Measurements from ENCODE around the gene JTB. TPM values are rescaled to one million over a fixed set of nuclear protein-coding genes. Genes with fewer than 3 reads are reported as not detected.

Gene JTB
- total and polyA plus RNA-seq, 2 experiments from 2014 or later, result 213 to 217 TPM

DNA sequence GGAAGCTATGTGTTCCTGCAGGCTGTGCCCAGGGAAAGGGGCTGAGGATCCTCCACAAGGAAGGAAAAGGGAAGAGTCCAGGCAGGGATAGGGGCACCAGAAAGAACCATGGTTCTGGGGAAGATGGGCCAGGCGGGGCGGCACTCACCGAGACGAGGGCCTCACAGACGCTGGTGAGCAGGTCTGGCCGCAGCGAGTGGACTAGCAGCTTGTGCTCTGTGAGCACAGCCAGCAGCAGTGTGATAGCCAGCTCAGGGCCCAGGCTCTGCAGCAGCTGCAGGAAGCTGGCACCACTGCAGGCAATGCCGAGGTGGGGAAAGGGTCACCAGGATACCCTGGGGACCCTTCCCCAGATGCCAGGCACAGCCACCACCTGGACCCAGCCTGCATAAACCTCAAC is 36.7 kb downstream of the JTB start:
- H3K36me3 ChIP-seq (replicated peaks; ENCODE audit: insufficient read depth, low read depth), result no peaks in the 10 kb centered on the region

GRCh38 chr1:153939476-153939875 is 38.0 kb downstream of the JTB start:
- peaks cover 13% of the 10 kb centered on the region for H3K79me2 ChIP-seq
- no peak overlapping the region for H3K27ac ChIP-seq
- H4K20me1 ChIP-seq (ENCODE audit: insufficient read depth, poor library complexity, severe bottlenecking), result no peaks in the 10 kb centered on the region
- H3K4me3 ChIP-seq, result no peak overlapping the region
- H3K36me3 ChIP-seq (replicated peaks; ENCODE audit: insufficient read depth, low read depth), result no peaks in the 10 kb centered on the region
- TF ChIP-seq CTCF (IDR thresholded peaks at IDR 0.05; ENCODE audit: poor library complexity) (no peak), EZH2phosphoT487 (IDR thresholded peaks at IDR 0.05; ENCODE audit: low read depth, severe bottlenecking, unreplicated experiment) (no peak), EZH2 (IDR thresholded peaks at IDR 0.05; ENCODE audit: borderline replicate concordance) (no peak)
- no peaks in the 10 kb centered on the region for H3K4me1 ChIP-seq (ENCODE audit: insufficient read depth)
- no peaks in the 10 kb centered on the region for H3K27me3 ChIP-seq
- H2AFZ ChIP-seq, result no peak overlapping the region
- no peaks in the 10 kb centered on the region for H3K9me3 ChIP-seq (ENCODE audit: low read depth)
- no peak for DNase-seq (ENCODE audit: low spot score)
- WGBS (ENCODE audit: low lambda C conversion rate, missing lambda C conversion rate), result 97% methylated on average over 11 of the region's 12 CpGs
- no peak overlapping the region for H3K4me2 ChIP-seq
- no peaks in the 10 kb centered on the region for H3K9me2 ChIP-seq (replicated peaks; ENCODE audit: insufficient read depth)

More for the DNA sequence above, 36.7 kb downstream of the JTB start:
- Histone ChIP-seq H3K9me3 (ENCODE audit: low read depth) (no peaks in the 10 kb centered on the region), H3K4me1 (ENCODE audit: insufficient read depth) (peaks cover 7% of the 10 kb centered on the region), H2AFZ (no peak overlapping the region), H3K9me2 (replicated peaks; ENCODE audit: insufficient read depth) (no peaks in the 10 kb centered on the region), H3K27ac (no peak overlapping the region), H3K4me2 (no peak overlapping the region), H3K27me3 (no peaks in the 10 kb centered on the region), H3K4me3 (no peak overlapping the region), H3K79me2 (peaks cover 26% of the 10 kb centered on the region), H4K20me1 (ENCODE audit: insufficient read depth, poor library complexity, severe bottlenecking) (peaks cover 3% of the 10 kb centered on the region)
- 97% methylated on average over 8 of the region's 8 CpGs for WGBS (ENCODE audit: low lambda C conversion rate, missing lambda C conversion rate)
- no peak for TF ChIP-seq EZH2phosphoT487 (IDR thresholded peaks at IDR 0.05; ENCODE audit: low read depth, severe bottlenecking, unreplicated experiment)
- TF ChIP-seq EZH2 (IDR thresholded peaks at IDR 0.05; ENCODE audit: borderline replicate concordance), result no peak
- no peak for TF ChIP-seq CTCF (IDR thresholded peaks at IDR 0.05; ENCODE audit: poor library complexity)
- DNase-seq (ENCODE audit: low spot score), result no peak

- Histone ChIP-seq H3K36me3 (replicated peaks; ENCODE audit: insufficient read depth, low read depth) (no peaks in the 10 kb centered on the region), H3K79me2 (peaks cover 8% of the 10 kb centered on the region)
Measured at GRCh38 chr1:153938996-153939395, 38.5 kb downstream of the JTB start.

More at GRCh38 chr1:153938996-153939395, 38.5 kb downstream of the JTB start:
- H3K9me2 ChIP-seq (replicated peaks; ENCODE audit: insufficient read depth), result no peaks in the 10 kb centered on the region
- H3K9me3 ChIP-seq (ENCODE audit: low read depth), result no peaks in the 10 kb centered on the region
- H2AFZ ChIP-seq, result no peak overlapping the region
- H3K4me1 ChIP-seq (ENCODE audit: insufficient read depth), result no peaks in the 10 kb centered on the region
- no peaks in the 10 kb centered on the region for H4K20me1 ChIP-seq (ENCODE audit: insufficient read depth, poor library complexity, severe bottlenecking)
- no peak overlapping the region for H3K4me3 ChIP-seq
- TF ChIP-seq EZH2phosphoT487 (IDR thresholded peaks at IDR 0.05; ENCODE audit: low read depth, severe bottlenecking, unreplicated experiment) (no peak), CTCF (IDR thresholded peaks at IDR 0.05; ENCODE audit: poor library complexity) (no peak), EZH2 (IDR thresholded peaks at IDR 0.05; ENCODE audit: borderline replicate concordance) (no peak)
- no peaks in the 10 kb centered on the region for H3K27me3 ChIP-seq
- H3K4me2 ChIP-seq, result no peak overlapping the region
- WGBS (ENCODE audit: low lambda C conversion rate, missing lambda C conversion rate), result 97% methylated on average over 3 of the region's 3 CpGs
- no peak for DNase-seq (ENCODE audit: low spot score)
- no peak overlapping the region for H3K27ac ChIP-seq
